Esophagus muscularis mucosa (tissue), 3 donors: ENCODE measurements around the gene GBA2.

Source experiments
- POLR2AphosphoS5 ChIP-seq, 2 donors: sonication (generic); formaldehyde crosslinking; IDR thresholded peaks; one replicate each; pipeline ENCODE4 v1.6.1; 2017; ENCODE audit warnings: antibody characterized with exemption in 2 of 2
- TF ChIP-seq, protein P1 (sequence below), 3 experiments: fragments of 200-600 bp in 2 of 3; fragments of 450-650 bp in 1 of 3; sonication (generic) in 2 of 3; IDR thresholded peaks; one replicate each; pipeline ENCODE4 v1.5.1; 2017 to 2019; ENCODE audit warnings: antibody characterized with exemption in 3 of 3, mild to moderate bottlenecking in 2 of 3, moderate library complexity in 1 of 3

DNA sequence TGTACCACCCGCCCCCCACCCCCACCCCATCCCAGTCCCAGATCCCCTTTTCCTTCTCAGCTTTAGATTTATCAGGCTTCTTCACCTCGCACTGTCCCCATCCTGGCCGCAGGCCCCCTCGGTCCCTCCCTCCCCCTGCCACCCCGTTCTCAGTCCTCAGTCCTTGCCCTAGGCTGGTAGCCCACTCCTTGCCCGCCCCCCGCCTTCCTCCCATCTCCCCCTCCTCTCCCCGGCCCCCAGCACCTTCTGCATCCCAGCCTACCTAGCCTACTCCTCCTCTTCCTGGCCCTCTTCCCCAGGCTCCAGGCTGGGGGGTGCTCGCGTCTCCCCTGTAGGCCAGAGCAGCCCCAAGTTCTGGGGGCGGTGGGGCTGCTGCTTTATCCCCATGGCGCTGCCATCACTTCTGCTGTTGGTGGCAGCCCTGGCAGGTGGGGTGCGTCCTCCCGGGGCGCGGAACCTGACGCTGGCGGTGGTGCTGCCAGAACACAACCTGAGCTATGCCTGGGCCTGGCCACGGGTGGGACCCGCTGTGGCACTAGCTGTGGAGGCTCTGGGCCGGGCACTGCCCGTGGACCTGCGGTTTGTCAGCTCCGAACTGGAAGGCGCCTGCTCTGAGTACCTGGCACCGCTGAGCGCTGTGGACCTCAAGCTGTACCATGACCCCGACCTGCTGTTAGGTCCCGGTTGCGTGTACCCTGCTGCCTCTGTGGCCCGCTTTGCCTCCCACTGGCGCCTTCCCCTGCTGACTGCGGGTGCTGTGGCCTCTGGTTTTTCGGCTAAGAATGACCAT, 43.2 kb upstream of the GBA2 start:
- TF ChIP-seq, protein P1, sequence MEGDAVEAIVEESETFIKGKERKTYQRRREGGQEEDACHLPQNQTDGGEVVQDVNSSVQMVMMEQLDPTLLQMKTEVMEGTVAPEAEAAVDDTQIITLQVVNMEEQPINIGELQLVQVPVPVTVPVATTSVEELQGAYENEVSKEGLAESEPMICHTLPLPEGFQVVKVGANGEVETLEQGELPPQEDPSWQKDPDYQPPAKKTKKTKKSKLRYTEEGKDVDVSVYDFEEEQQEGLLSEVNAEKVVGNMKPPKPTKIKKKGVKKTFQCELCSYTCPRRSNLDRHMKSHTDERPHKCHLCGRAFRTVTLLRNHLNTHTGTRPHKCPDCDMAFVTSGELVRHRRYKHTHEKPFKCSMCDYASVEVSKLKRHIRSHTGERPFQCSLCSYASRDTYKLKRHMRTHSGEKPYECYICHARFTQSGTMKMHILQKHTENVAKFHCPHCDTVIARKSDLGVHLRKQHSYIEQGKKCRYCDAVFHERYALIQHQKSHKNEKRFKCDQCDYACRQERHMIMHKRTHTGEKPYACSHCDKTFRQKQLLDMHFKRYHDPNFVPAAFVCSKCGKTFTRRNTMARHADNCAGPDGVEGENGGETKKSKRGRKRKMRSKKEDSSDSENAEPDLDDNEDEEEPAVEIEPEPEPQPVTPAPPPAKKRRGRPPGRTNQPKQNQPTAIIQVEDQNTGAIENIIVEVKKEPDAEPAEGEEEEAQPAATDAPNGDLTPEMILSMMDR (IDR thresholded peaks at IDR 0.05): no peak
- TF ChIP-seq POLR2AphosphoS5 (IDR thresholded peaks at IDR 0.05): no peak
